PC-3 (cell line): ENCODE results near the gene LRPPRC.

Experiments
- CTCF ChIP-seq: fragments of 300-600 bp; sonication (generic); conservative IDR thresholded peaks from 2 replicates; pipeline ENCODE4 v1.5.1; 2017; ENCODE audit warnings: antibody characterized with exemption, low read depth, mild to moderate bottlenecking, low read length
- EZH2 ChIP-seq: fragments of 300-600 bp; sonication (generic); IDR thresholded peaks from one replicate; pipeline ENCODE4 v1.6.1; 2017; ENCODE audit warnings: antibody characterized with exemption, mild to moderate bottlenecking, low read length; ENCODE audit not compliant: unreplicated experiment

GRCh38 chr2:43879261-43879660 lies 116.5 kb downstream of the LRPPRC start:
- no peak for TF ChIP-seq EZH2
- no peak for TF ChIP-seq CTCF
